Adipocyte (in vitro differentiated cells): ENCODE data around the gene NRP1.

Experiments used
- DNase-seq: peaks from one replicate; pipeline ENCODE4 v3.0.0-alpha.2; 2015; ENCODE audit warnings: low read depth
- H3K27me3 ChIP-seq: replicated peaks from 2 replicates; pipeline ENCODE4 v1.7.0; 2013; ENCODE audit warnings: mild to moderate bottlenecking, low read length, moderate library complexity; ENCODE audit not compliant: control insufficient read depth, insufficient read depth
- H3K36me3 ChIP-seq: 2 replicates; pipeline ENCODE4 v1.7.0; 2013; ENCODE audit warnings: low read length, mild to moderate bottlenecking, moderate library complexity; ENCODE audit not compliant: control insufficient read depth, insufficient read depth, severe bottlenecking
- H3K4me1 ChIP-seq: 2 replicates; pipeline ENCODE4 v1.7.0; 2013; ENCODE audit warnings: mild to moderate bottlenecking, low read length, moderate library complexity; ENCODE audit not compliant: control insufficient read depth, insufficient read depth
- H3K4me3 ChIP-seq: 2 replicates; pipeline ENCODE4 v1.7.0; 2013; ENCODE audit warnings: mild to moderate bottlenecking, low read length, moderate library complexity
- H3K9ac ChIP-seq: 2 replicates; pipeline ENCODE4 v1.7.0; 2013; ENCODE audit warnings: mild to moderate bottlenecking, low read length, moderate library complexity
- H3K9me3 ChIP-seq: 2 replicates; pipeline ENCODE4 v1.7.0; 2013; ENCODE audit warnings: mild to moderate bottlenecking, low read length, moderate library complexity; ENCODE audit not compliant: control insufficient read depth

The NRP1 gene

DNA sequence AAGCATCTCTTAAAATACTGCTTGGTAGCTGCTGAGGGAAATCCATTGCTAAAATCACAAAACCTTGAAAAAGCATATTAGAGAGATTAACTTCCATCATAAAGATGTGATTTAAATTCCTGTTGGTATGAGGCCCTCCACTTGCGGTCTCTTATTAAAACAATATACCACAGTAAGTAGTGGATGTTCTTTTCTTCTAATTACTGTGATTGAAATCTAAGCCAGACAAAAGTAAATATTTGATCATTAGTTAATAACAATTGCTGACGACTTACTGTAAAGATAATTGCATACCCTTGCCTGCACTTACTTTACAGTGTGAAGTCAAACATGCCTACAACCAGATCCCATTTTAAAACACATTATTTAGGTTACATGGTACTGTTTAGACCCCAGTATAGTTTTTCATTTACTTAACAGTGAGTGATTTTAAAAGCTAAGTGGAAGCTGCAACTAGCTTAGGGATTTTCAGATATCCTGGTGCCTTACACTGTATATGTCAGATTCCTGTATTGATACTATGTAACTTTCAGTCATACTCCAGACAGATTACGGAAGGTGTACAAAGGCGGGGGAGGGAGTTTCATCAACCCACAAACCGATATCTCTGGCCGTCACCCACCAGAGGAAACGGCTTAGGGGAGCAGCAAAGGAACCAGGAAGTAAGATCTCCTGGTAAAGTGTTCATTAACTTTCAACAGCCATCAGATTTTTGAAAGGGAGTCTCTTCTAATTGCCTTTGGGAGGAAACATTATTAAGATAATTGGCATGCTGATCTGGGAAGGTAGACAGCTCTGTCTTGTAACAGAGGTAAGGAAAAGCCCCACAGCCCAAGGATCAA is 986 bp downstream of the NRP1 start:
- H3K4me3 ChIP-seq = peak overlapping the region; percentile 94
- peaks cover 20% of the 10 kb centered on the region for H3K36me3 ChIP-seq
- peaks cover 36% of the 10 kb centered on the region for H3K4me1 ChIP-seq
- H3K27me3 ChIP-seq = no peaks in the 10 kb centered on the region
- peak overlapping the region; percentile 98 for H3K9ac ChIP-seq
- no peaks in the 10 kb centered on the region for H3K9me3 ChIP-seq
- DNase-seq = peak; percentile 56

DNA sequence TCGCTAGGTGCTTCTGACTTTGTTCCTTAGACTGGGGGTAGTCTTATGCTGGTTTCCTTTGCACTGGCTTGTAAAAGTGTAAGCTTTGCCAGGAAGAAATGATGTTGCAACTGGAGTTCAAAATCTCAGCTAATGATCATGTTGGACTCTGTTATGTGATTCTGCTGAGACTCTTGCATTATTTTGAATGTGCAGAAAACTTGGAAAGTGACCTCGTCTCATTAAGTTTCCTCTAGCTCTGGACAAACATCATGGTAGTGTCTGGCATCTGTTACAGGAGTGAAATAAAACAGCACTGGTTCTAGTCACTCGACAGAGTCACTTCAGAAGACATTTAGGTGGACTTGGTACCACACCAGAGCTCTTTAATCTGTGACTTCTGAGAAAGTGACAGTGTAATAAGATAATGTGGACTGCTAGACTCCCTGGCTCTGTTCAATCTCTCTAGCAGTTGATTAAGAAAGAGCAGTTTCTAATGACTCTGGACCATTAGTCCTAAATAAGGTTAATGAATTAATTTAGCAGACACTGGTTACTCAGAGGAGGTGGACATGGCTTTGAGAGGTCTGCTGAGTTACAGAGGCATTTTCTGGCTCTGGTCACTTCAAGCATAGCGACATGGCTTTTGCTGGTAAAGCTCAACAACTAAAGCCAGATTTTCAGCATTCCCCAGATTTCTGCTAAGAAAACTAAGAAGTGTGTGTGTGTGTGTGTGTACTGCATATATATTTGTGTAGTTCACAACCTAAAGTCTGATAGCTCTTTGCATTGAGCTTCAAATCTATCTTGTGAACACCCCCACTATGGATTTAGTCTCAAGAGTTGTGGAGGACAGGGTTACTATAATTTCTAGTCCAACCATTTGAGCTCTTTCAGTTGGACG is 2.0 kb downstream of the NRP1 start:
- Histone ChIP-seq H3K27me3 (no peaks in the 10 kb centered on the region), H3K4me1 (peaks cover 38% of the 10 kb centered on the region), H3K9ac (peak overlapping the region; percentile 98), H3K9me3 (no peaks in the 10 kb centered on the region), H3K4me3 (peak overlapping the region; percentile 94), H3K36me3 (peaks cover 29% of the 10 kb centered on the region)
- DNase-seq = peak; percentile 85

DNA sequence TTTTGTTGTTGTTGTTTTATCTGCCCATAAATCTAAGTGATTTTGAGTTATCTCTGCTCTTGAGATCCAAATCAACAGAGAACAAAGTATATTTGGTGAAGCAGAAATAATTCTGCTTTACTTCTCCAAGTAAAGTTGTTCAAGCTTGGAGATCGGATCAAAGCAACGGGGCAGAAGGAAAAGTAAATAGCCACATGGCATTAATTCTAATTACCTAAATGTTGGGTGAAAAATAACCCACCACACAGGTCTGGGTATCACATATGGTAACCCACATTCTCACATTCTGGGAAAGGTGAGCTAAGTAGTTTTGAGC is 3.1 kb downstream of the NRP1 start:
- Histone ChIP-seq H3K4me1 (peaks cover 47% of the 10 kb centered on the region), H3K4me3 (peak overlapping the region; percentile 94), H3K9me3 (no peaks in the 10 kb centered on the region), H3K36me3 (peaks cover 36% of the 10 kb centered on the region), H3K9ac (peak overlapping the region; percentile 98), H3K27me3 (no peaks in the 10 kb centered on the region)
- no peak for DNase-seq

DNA sequence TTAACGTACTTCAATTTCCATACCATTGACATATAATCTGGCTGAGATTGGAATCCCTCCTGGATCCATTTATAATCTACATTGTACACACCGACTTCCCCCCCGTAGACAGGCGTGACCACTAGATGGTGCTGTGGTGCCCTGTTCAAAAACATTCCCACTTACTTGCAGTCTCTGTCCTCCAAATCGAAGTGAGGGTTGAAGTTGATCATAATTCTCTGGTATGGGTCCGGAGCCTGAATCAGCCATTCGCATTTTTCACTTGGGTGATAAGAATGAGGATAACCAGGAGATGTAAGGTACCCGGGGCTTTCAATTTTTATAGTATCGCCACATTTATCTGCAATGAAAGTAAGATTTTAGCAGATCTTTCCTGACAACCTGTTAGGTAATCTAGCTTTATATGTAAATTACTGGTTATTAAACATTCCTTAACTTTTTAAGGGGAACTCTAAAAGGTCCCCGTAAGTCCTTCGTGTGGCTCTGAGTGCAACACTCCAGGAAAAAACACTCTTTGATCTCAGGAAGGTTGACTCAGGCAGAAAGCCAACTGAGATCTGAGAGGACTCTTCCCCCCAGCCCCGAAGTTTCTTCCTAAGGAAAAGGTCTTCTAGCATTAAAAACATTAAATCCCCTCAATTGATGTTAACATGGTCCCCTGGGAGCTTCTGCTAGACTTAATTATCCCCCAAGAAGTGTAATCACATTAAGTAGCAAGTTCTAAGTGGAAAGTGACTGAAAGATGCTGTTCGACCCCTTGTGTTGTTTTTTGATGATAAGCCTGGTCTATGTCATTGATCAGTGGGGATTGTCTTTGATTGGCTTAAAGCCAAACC is 3.7 kb downstream of the NRP1 start:
- H3K9me3 ChIP-seq = no peaks in the 10 kb centered on the region
- peak overlapping the region; percentile 94 for H3K4me3 ChIP-seq
- H3K36me3 ChIP-seq = peaks cover 40% of the 10 kb centered on the region
- DNase-seq = peak; percentile 93
- H3K27me3 ChIP-seq = no peaks in the 10 kb centered on the region
- H3K9ac ChIP-seq = peak overlapping the region; percentile 98
- H3K4me1 ChIP-seq = peaks cover 53% of the 10 kb centered on the region

DNA sequence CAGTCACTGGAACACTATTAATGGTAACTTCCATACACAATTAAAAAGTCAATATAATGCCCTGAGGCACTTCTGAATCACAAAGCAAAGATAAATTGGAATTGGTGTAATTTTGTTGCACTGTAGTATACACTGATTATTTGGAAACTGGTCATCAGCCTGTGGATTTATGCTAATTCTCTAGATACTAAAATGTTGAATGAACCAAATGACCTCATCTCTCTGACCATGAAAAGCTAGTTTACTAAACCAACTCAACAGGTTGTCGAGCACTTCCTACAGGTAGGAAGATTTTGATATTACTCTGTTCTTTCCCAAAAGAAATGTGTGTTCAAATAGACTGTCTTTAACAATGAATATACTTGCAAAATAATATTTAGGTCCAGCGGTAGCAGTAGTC is 5.3 kb downstream of the NRP1 start:
- DNase-seq = no peak
- Histone ChIP-seq H3K9ac (peak overlapping the region; percentile 98), H3K4me3 (peak overlapping the region; percentile 94), H3K4me1 (peaks cover 64% of the 10 kb centered on the region), H3K27me3 (no peaks in the 10 kb centered on the region), H3K36me3 (peaks cover 51% of the 10 kb centered on the region), H3K9me3 (no peaks in the 10 kb centered on the region)

DNA sequence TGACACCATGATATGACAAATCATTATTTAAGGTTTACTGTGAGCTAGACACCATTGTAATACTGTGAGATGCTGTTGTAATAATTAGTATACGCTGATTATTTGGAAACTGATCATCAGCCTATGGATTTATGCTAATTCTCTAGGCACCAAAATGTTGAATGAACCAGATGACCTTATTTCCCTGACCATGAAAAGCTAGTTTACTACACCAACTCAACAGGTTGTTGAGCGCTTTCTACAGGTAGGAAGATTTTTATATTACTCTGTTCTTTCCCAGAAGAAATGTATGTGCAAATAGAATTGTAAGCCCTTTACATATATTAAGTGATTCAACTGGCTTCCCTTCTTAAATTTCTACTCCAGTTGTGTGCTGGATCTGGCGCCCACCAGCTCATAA is 6.2 kb downstream of the NRP1 start:
- Histone ChIP-seq H3K9me3 (no peaks in the 10 kb centered on the region), H3K9ac (peak overlapping the region; percentile 98), H3K4me3 (peak overlapping the region; percentile 94), H3K27me3 (no peaks in the 10 kb centered on the region), H3K4me1 (peaks cover 70% of the 10 kb centered on the region), H3K36me3 (peaks cover 60% of the 10 kb centered on the region)
- DNase-seq = no peak

DNA sequence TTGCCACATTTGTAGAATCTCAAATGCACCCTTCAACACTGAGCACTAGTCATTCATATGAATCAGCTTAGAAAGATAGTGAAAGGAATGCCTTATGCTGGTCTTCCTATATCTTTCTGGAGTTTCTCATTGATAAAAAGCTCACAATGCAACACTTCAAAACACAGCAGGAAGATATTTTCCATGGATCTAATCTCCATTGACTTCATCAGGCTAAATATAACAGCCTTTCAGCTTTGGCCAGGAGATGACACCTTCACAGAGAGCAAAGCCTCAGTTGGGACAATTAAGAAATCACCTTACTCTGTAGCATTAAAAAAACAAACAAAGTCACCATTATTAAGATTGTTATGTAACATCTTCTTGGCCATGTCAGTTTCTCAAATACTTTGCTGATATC is 6.7 kb downstream of the NRP1 start:
- Histone ChIP-seq H3K9me3 (no peaks in the 10 kb centered on the region), H3K36me3 (peaks cover 65% of the 10 kb centered on the region), H3K4me1 (peaks cover 70% of the 10 kb centered on the region), H3K4me3 (peak overlapping the region; percentile 94), H3K9ac (peak overlapping the region; percentile 98), H3K27me3 (no peaks in the 10 kb centered on the region)
- DNase-seq = peak; percentile 38

DNA sequence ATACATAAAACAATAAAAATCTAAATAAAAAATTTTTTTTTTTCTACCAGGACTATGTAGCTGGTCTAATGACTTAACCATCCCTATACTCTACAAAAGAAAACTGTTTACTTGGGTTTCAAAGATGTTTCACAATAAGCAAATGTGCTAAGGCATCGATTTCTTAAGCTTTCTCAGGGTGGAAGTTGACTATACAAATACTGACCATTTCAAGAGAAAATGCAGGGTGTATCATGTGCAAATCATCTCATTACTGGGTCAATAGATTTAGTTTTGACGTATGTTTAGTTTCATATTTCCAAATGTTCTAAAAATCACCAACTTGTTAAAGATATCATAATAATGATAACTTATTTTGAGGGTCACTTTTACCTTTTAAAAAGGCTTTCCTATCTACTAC is 7.5 kb downstream of the NRP1 start:
- Histone ChIP-seq H3K9ac (peak overlapping the region; percentile 55), H3K4me1 (peaks cover 77% of the 10 kb centered on the region), H3K9me3 (no peaks in the 10 kb centered on the region), H3K4me3 (peak overlapping the region; percentile 94), H3K36me3 (peaks cover 73% of the 10 kb centered on the region), H3K27me3 (no peaks in the 10 kb centered on the region)
- peak; percentile 55 for DNase-seq

DNA sequence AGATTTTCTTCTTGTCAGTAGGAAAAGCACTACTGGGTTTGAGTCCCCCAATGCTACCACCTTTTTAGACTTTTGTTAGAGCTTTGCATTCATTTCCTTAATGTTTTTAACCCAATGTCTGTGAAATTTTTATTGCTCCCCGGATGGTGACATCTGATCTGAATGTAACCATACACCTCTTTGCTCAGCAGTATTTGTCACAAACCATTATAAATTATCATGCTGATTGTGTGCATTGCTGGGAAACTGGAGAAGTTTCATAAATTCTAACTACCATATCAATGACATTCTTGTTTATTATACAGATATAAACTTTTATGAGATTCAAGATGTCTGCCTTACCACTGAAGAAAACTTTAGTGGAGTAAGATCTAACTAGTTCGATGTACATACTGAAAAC is 8.5 kb downstream of the NRP1 start:
- Histone ChIP-seq H3K36me3 (peaks cover 79% of the 10 kb centered on the region), H3K9me3 (no peaks in the 10 kb centered on the region), H3K9ac (peak overlapping the region; percentile 55), H3K27me3 (no peaks in the 10 kb centered on the region), H3K4me3 (peak overlapping the region; percentile 51), H3K4me1 (peaks cover 78% of the 10 kb centered on the region)
- DNase-seq = peak; percentile 68

DNA sequence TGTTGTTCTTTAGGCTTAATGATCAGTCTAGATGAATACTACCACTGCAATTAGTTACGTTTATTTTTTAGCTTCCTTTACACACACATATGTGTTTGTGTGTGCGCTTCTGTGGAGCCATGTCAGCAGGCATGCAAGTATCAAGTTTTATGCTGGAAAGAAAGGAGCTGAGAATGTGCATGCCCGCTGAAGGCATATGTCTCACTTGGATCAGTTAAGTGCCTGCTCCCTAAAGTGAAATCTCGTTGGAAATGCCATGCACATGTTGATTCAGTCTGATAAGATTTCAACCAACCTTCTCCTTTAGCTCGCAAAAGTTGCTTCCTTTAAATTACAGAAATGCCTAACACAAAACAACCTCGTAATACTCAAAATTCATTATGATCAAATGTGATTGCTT is 10.7 kb downstream of the NRP1 start:
- Histone ChIP-seq H3K36me3 (peaks cover 68% of the 10 kb centered on the region), H3K4me3 (no peak overlapping the region), H3K9ac (no peak overlapping the region), H3K9me3 (no peaks in the 10 kb centered on the region), H3K27me3 (no peaks in the 10 kb centered on the region), H3K4me1 (peaks cover 67% of the 10 kb centered on the region)
- no peak for DNase-seq

DNA sequence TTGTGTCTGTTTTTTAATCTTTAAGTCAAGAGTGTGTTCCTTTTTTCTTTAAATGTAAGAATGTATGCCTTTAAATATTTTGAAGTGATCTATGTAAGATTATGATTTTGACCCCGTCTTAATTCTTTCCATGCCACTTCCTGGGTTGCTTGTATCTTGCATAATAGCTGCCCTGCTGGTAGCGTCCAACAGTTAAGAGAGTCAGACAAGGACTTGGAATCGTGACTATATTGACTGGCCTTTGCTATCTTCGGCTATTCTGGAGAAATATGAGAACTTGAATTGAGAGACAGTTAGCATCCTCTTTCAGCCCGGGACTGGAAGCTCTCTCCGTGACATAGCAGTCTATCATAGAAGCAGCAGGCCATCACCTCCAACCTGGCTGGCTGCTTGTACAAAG is 13.0 kb downstream of the NRP1 start:
- Histone ChIP-seq H3K27me3 (no peaks in the 10 kb centered on the region), H3K9me3 (no peaks in the 10 kb centered on the region), H3K9ac (peak overlapping the region; percentile 66), H3K4me1 (peaks cover 67% of the 10 kb centered on the region), H3K4me3 (peak overlapping the region; percentile 39), H3K36me3 (peaks cover 65% of the 10 kb centered on the region)
- peak; percentile 49 for DNase-seq
